IPS DF 4.7 (cell line): ENCODE data around the gene DUOX1.

ENCODE experiments used
- DNase-seq: peaks from one replicate; pipeline ENCODE4 v3.0.0-alpha.2; 2013; ENCODE audit warnings: low spot score; ENCODE audit errors: extremely low read depth

The DUOX1 gene

DNA sequence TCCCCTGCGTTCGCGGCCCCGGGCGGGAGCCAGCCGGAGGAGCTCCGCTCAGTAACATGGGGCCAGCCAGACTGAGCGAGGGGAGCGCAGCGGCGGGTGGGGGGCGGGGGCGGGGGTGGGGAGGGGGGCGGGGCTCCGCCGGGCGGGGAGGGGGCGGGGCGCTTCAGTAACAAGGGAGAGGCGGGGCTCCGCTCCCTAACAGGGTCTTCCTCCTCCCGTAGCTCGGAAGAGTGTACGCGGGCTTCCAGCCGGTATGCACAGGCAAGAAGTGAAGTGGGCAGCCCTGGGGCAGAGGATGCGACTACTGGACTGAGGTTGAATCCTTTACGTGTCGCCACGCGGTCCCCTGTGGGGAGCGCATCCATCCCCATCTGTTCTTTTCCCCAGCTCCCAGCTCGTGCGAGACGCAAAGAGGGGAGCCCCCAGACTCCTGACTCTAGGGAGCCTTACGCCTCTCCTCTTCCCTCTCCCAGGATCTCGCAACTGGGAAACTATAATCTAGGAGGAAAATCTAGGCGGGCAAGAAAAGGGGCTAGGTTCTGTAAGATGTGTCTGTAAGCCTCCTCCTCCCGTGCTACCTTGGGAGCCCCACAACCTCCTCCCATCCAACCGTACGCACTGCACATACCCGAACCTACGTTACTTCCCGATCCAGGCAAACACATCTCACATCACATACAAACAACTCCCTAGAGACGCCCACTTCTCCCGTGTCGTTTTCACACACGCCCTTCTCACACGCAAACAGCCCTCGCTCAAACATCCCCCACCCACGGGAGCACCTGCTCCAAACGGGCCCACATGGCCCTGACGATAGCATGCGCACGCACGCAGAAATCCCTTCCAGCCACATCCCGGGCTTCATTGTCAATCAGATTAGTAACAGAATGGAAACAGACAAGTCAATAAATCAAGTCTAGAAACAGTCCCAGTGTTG is 58.4 kb downstream of the DUOX1 start, which contains the start of gene SHF:
SHF (minus strand) TSS at position 73 of the 937 bp plus-strand sequence; CDS start at position 58, 15 bp downstream.
- DNase-seq, result no peak

DNA sequence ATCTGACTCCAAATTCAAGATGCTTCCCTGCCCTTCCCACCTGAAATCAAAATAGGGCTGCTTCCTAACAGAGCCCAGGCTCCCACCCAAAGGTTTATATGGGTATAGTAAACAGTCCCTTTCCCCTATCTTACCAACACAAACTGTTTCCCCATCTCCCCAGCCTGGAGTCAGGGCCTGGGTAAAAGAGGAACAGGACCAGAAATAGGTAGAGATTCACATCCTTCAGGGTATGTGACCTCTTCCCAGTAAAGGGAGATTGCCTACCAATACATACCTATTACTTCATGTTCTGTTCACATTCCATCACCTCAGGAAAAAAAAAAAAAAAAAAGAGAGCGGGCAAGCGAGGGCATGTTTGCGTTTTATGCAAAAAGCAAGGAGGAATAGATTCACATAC is 67.7 kb downstream of the DUOX1 start:
- no peak for DNase-seq

DNA sequence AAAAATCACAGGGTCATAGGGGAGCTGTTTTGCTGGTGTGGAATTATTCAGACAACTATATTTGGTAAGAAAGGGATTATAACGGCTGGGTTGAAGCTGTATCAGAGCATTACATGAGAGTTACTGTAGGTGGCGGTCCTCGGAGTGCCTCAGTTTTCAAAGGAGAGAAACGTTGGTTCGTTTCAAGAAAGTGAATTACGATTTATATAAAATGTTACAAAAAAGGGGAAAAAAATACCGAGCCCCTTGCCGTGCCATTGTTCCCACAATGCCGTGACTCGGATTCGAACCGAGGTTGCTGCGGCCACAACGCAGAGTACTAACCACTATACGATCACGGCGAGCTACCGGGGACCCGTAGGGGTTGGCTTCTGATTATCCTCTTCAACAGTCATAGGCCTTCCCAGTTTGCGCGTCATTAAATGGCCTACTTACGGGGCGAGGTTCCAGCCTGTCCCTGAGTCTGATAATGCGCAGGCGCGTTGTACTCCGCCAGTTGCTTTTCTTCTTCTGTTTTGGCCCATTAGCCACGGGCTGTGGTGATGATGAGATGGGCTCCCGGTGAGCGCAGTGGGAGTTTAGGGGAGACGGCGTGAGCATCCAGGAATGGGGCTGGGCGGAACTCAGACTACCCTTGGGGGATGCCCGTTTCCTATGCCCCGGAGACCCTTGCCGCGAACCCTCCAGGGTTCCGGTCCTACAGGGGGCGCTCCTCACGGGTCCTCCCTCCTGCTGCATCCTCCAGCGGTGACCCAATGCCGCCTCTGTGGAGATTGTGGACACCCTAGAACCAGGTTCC is 68.7 kb downstream of the DUOX1 start:
- no peak for DNase-seq

DNA sequence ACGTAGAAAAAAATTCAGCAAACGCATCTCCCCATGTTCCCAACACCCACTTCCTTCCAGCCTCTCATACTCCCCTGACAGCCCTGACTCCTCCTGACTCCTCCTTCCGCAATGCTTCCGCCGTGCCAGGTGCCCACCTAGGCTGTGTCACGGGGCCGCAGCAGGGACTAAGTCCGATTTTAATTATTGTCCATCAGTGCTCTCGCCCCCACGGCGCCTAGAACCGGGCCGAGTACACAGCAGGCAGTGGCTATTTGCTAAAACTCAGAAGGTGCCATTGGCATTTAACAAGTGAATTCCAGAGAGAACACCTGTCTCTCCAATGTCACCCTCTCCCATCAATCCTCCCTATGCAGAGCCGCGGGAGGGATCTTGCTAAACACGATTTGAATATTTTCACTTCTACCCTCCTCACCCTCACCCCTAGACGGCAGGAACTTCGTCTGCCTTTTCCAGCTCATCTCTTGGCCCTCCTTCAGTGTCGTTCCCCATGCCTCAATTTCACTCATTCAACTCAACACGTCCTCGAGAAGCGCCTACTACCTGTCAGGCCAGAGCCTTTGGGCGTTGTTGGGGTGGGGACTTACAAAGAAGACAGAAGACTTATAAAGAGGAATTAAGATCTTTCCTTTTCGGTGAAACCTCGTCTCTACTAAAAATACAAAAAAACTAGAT is 69.5 kb downstream of the DUOX1 start:
- no peak for DNase-seq

DNA sequence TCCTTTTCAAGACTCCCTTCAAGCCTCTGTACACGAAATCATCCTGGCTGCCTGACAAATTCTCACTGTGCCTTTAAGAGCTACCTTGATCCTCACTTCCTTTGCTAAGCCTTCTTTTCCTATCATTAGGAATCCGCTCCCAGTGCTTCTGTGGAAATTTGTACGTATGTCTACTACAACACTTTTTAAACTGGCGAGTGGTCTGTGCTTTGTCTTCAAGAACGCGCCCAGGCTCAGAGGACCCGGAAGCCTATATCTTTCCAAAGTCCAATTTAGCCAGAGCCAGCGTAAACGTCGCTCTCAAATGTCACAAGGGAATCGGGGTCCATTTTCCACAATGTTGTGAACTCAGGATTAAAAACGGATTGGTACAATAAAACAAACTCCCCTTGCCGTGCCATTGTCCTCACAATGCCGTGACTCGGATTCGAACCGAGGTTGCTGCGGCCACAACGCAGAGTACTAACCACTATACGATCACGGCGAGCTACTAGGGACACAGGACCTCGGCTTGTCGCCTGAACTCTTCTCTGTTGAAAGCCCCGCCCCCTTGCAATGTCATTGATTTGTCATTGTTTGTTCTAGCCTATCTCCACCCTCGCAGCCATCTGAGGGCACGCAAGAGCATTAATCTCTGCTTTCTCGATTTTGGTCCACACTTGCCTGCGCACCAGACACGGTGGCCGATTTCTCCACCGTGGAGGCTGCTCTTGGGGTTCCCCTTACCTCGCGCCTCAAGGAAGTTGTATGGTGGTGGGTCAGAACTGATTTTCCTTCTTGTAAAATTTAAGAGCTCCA is 70.4 kb downstream of the DUOX1 start:
- no peak for DNase-seq

DNA sequence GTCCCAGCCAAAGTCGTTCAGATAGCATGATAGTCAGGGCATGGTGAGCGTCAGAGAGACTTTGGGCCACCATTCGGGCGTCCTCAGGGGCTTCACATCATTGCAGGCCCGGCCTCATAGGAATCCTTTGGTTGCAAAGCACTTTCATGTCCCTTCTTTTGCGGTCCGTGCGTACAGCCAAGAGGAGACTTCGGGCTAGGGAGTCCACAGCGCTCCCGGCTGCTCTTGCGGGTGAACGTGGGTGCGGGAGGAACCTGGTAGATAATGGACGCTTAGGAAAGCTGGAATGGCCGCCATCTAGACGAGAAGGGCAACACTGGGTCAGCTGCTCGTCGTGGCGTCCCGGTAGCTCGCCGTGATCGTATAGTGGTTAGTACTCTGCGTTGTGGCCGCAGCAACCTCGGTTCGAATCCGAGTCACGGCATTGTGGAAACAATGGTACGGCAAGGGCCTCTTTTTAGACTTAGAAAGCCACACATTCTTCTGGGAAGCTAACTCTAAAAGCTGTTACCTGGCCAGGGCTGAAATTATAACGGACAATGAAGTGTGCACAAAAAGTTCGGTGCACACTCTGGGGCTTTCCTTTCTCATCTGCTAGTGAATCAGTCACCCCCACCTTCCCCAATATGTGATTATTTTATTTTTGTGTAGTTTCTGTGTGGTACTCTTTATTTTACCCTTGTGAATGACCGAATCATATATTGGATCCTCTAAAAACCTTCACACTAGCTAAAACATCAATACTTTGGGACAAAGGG is 71.2 kb downstream of the DUOX1 start:
- DNase-seq, result no peak

DNA sequence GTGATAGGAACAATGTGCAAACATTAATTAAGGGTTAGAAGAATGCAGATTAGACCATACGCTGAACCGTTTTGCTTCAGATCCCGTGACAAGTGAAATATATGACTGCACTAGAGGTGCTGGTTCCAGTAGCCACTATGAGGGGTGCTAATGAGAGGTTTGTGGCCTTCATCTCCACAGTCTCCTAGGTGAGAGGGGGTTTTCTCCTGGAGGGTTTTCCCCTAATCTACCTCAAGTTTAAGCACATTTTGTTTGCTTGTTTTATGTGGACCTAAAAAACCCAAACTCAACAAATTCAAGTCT is 71.7 kb downstream of the DUOX1 start:
- DNase-seq, result no peak

DNA sequence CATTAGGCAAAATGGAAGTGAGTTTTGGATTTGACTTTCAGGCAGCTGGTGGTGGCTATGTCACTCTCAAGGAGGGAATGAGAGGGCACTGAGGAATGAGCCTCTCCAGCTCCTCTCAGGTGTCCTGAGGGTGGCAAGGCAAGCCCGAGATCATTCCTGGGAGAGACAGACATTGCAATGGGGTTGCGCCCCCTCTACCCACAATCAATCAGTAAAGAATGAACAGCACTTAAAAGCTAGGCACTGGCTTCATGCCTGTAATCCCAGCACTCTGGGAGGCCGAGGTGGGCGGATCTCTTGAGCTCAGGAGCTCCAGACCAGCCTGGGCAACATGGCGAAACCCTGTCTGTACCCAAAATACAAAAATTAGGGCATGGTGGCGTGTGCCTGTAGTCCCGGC is 72.1 kb downstream of the DUOX1 start:
- no peak for DNase-seq

DNA sequence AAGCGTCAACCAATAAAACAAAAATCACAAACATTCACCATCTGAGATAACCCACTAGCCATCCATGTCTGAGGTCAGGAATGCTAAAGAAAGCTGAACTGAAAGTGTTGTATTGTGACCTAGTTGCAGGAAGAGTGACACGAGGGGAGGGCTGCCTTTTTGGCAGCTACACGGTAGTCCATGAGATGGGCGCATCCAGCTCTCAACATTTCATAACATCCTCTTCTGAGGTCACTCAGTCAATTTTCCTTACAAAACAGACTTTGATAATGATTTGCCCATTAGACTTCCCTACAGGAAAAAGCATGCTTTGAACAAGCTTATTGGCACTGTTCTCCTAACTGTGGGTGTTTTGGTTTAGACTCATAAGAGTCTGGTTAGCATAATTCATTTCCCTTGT is 73.4 kb downstream of the DUOX1 start:
- no peak for DNase-seq

DNA sequence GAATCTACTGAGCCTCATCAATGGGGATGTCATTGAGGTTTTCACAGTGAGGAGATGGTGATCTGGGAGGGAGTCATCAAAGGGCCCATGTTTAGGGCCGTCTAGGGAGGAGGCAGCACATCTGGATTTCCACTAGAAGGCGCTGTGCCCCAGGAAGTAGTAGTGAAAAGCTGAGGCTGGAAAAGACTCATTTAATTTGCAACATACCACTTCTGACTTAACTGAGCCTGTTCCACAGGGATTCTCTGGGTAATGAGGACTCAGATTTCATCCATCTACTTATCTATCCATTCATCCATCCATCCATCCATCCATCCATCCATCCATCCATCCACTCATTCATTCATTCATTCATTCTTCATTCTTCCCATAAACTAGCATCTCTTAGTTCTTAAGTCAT is 75.4 kb downstream of the DUOX1 start:
- DNase-seq, result no peak

DNA sequence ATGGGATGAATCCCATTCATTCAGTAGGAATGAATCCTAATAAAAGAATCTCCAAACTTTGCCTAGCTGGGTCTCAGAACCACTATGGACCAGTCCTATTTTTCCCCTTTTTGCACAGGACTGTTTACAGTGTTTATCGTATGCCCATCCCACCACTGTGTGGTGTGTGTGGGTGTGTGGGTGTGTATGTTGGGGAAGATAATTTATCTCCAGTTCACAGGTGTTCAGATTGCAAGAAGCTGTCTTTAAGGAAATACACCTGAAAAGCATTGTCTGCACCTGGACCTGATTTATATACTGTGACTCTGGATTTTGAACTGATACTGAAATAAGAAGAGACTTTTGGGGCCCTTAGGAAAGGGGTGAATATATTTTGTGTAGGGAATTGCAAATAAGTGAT is 82.7 kb downstream of the DUOX1 start:
- no peak for DNase-seq
